NT2/D1 (cell line): Measurements from ENCODE around the gene PHAX.

ENCODE experiments used
- YY1 ChIP-seq: IDR thresholded peaks from 2 replicates; pipeline ENCODE4 v1.6.1; 2011; ENCODE audit not compliant: insufficient read length, insufficient read depth
- ZNF274 ChIP-seq: IDR thresholded peaks from 2 replicates; pipeline ENCODE4 v1.6.1; 2011; ENCODE audit warnings: mild to moderate bottlenecking, low read depth, low read length

- no peak for TF ChIP-seq ZNF274
- no peak for TF ChIP-seq YY1
These were observed 25.1 kb upstream of the PHAX start for GRCh38 chr5:126575644-126576043.
